Aorta (tissue), 5 donors: ENCODE measurements around the gene LIN9. TPM values are rescaled to one million over a fixed set of nuclear protein-coding genes. Genes with fewer than 3 reads are reported as not detected.

Source experiments
- ATAC-seq: fragments of 200-7000 bp; cut with Tn5 transposase; one replicate; pipeline ENCODE4 v1.9.1; 2022; ENCODE audit warnings: moderate library complexity; ENCODE audit not compliant: low FRiP score
- DNase-seq, 2 donors: peaks; one replicate each; pipeline ENCODE4 v3.0.0-alpha.2; 2020
- H3K27ac ChIP-seq, 2 donors: one replicate each; pipeline ENCODE4 v1.5.1; 2013; ENCODE audit warnings: low read length in 2 of 2, mild to moderate bottlenecking in 2 of 2, moderate library complexity in 2 of 2, control low read depth in 1 of 2, inconsistent platforms in 1 of 2, low read depth in 1 of 2
- H3K27me3 ChIP-seq, 2 donors: one replicate each; pipeline ENCODE4 v1.6.1; 2013; ENCODE audit warnings: control low read depth in 1 of 2, low read length in 1 of 2, mild to moderate bottlenecking in 1 of 2, moderate library complexity in 1 of 2; ENCODE audit not compliant: insufficient read depth in 2 of 2, control insufficient read depth in 1 of 2
- H3K36me3 ChIP-seq, 2 donors: one replicate each; pipeline ENCODE4 v1.6.1; 2013; ENCODE audit warnings: control low read depth in 1 of 2, low read length in 1 of 2, mild to moderate bottlenecking in 1 of 2; ENCODE audit not compliant: insufficient read depth in 2 of 2, control insufficient read depth in 1 of 2
- H3K4me1 ChIP-seq, 2 donors: one replicate each; pipeline ENCODE4 v1.6.1; 2013; ENCODE audit warnings: low read length in 2 of 2, control low read depth in 1 of 2, mild to moderate bottlenecking in 1 of 2, moderate library complexity in 1 of 2; ENCODE audit not compliant: insufficient read depth in 2 of 2, control insufficient read depth in 1 of 2
- H3K4me3 ChIP-seq, 2 donors: one replicate each; pipeline ENCODE4 v1.5.1; 2013; ENCODE audit warnings: low read length in 2 of 2, control low read depth in 1 of 2, mild to moderate bottlenecking in 1 of 2
- H3K9me3 ChIP-seq: one replicate; pipeline ENCODE4 v1.6.1; 2013; ENCODE audit warnings: mild to moderate bottlenecking, low read length; ENCODE audit not compliant: control insufficient read depth
- WGBS, 2 donors: extraction: QIAGEN DNeasy Blood & Tissue Kit; methylation state at CpG; one replicate each; pipeline ENCODE4 v1.1.7; 2013; 5-methylcytosine and 5-hydroxymethylcytosine counted together
- intact Hi-C, 2 donors: fragments of 100-400 bp; cut with DNase I; formaldehyde crosslinking; loops; one replicate each; pipeline versions ENCODE4 v1.14.2 to v1.15.0; 2022
- polyA plus RNA-seq, 2 donors: library from polyadenylated mRNA; stranded (reverse); fragments of 200-250 nt; gene quantifications; one replicate each; pipeline ENCODE4 v1.2.3, GENCODE V29; 2013
- total RNA-seq, 2 donors: library from RNA; stranded (reverse); fragmentation: NEBNext Ultra II Directional; extraction: Animal tissue kit (Norgen Biotek cat#: 25700); gene quantifications; one replicate each; pipeline ENCODE4 v1.2.1, GENCODE V29; 2021
- donor health status: healthy with polysubstance abuse.
- donor health status: Bipolar disorder and iron deficiency.
- donor health status: DM: no; HTN: no; CAD: no.
- donor health status: DM: no; HTN: no; CAD: no.
- donor health status: DM: yes; HTN: yes; CAD: no.

Gene LIN9
- total and polyA plus RNA-seq, 4 donors, result 1.7 to 4.1 (median 2.2) TPM

GRCh38 chr1:226311376-226311775 lies 2.4 kb upstream of the LIN9 start:
- no peak overlapping the region for H3K27ac ChIP-seq
- H3K27me3 ChIP-seq, result no peaks in the 10 kb centered on the region
- H3K4me1 ChIP-seq, result no peaks in the 10 kb centered on the region
- 97 to 98% methylated on average over 7 of the region's 7 CpGs for WGBS, 2 donors
- no peak for ATAC-seq
- no peak overlapping the region for H3K4me3 ChIP-seq
- no peak for DNase-seq
- intact Hi-C loops, result no loop called here
- no peaks in the 10 kb centered on the region for H3K9me3 ChIP-seq
- no peaks in the 10 kb centered on the region for H3K36me3 ChIP-seq

- DNase-seq (no peak), ATAC-seq (no peak)
- no peak overlapping the region for H3K27ac ChIP-seq
- no peak overlapping the region for H3K4me3 ChIP-seq
- H3K4me1 ChIP-seq, result no peaks in the 10 kb centered on the region
- intact Hi-C loops, result no loop called here
- WGBS, 2 donors, result 61 to 65% methylated on average over 2 of the region's 2 CpGs
- H3K27me3 ChIP-seq, result no peaks in the 10 kb centered on the region
- H3K36me3 ChIP-seq, result no peaks in the 10 kb centered on the region
- H3K9me3 ChIP-seq, result no peaks in the 10 kb centered on the region
These were observed 1.8 kb upstream of the LIN9 start for GRCh38 chr1:226310637-226311195.

GRCh38 chr1:226310245-226310540 lies 1.2 kb upstream of the LIN9 start:
- no peaks in the 10 kb centered on the region for H3K27me3 ChIP-seq
- 68% methylated on average over 5 of the region's 5 CpGs for WGBS, 2 donors
- intact Hi-C loops, result no loop called here
- no peaks in the 10 kb centered on the region for H3K36me3 ChIP-seq
- DNase-seq, result no peak
- H3K27ac ChIP-seq, result no peak overlapping the region
- no peak overlapping the region for H3K4me3 ChIP-seq
- no peak for ATAC-seq
- H3K4me1 ChIP-seq, result no peaks in the 10 kb centered on the region
- no peaks in the 10 kb centered on the region for H3K9me3 ChIP-seq

- ATAC-seq (peak; percentile 60), DNase-seq (no peak)
- WGBS, 2 donors, result 1 to 2% methylated on average over 52 to 62 of the region's 62 CpGs
- H3K4me3 ChIP-seq, result peak overlapping the region; percentile 76 to 89
- H3K9me3 ChIP-seq, result no peaks in the 10 kb centered on the region
- peak overlapping the region in 1 of 2 donors; percentile 16 for H3K27ac ChIP-seq
- intact Hi-C loops, result no loop called here
- no peaks in the 10 kb centered on the region for H3K4me1 ChIP-seq
- no peaks in the 10 kb centered on the region for H3K27me3 ChIP-seq
- H3K36me3 ChIP-seq, result no peaks in the 10 kb centered on the region
These were observed 657 bp upstream of the LIN9 start for GRCh38 chr1:226309398-226310244.

GRCh38 chr1:226308166-226308722 lies 720 bp downstream of the LIN9 start:
- H3K4me3 ChIP-seq, result peak overlapping the region; percentile 76 to 89
- intact Hi-C loops, result no loop called here
- 5% methylated on average over 12 to 14 of the region's 14 CpGs for WGBS, 2 donors
- no peaks in the 10 kb centered on the region for H3K4me1 ChIP-seq
- no peaks in the 10 kb centered on the region for H3K36me3 ChIP-seq
- DNase-seq (no peak), ATAC-seq (peak; percentile 39)
- H3K27me3 ChIP-seq, result no peaks in the 10 kb centered on the region
- no peak overlapping the region for H3K27ac ChIP-seq
- H3K9me3 ChIP-seq, result no peaks in the 10 kb centered on the region

- intact Hi-C loops, result no loop called here
- Histone ChIP-seq H3K4me1 (no peaks in the 10 kb centered on the region), H3K4me3 (no peak overlapping the region), H3K27me3 (no peaks in the 10 kb centered on the region), H3K9me3 (no peaks in the 10 kb centered on the region), H3K36me3 (no peaks in the 10 kb centered on the region), H3K27ac (no peak overlapping the region)
- 93 to 95% methylated on average over 2 of the region's 2 CpGs for WGBS, 2 donors
- ATAC-seq (no peak), DNase-seq (no peak)
These were observed 2.5 kb downstream of the LIN9 start for GRCh38 chr1:226306425-226306824.

- intact Hi-C loops, result no loop called here
- no peak overlapping the region for H3K27ac ChIP-seq
- ATAC-seq (no peak), DNase-seq (no peak)
- 88% methylated on average over 5 of the region's 5 CpGs for WGBS, 2 donors
- H3K9me3 ChIP-seq, result no peaks in the 10 kb centered on the region
- no peaks in the 10 kb centered on the region for H3K36me3 ChIP-seq
- H3K4me3 ChIP-seq, result no peak overlapping the region
- H3K27me3 ChIP-seq, result no peaks in the 10 kb centered on the region
- no peaks in the 10 kb centered on the region for H3K4me1 ChIP-seq
These were observed 3.8 kb downstream of the LIN9 start for GRCh38 chr1:226305184-226305583.

- Histone ChIP-seq H3K4me1 (no peaks in the 10 kb centered on the region), H3K27me3 (no peaks in the 10 kb centered on the region), H3K27ac (no peak overlapping the region), H3K4me3 (no peak overlapping the region), H3K36me3 (no peaks in the 10 kb centered on the region), H3K9me3 (no peaks in the 10 kb centered on the region)
- ATAC-seq (no peak), DNase-seq (no peak)
- WGBS, 2 donors, result 90% methylated on average over 4 of the region's 4 CpGs
- intact Hi-C loops, result no loop called here
These were observed 4.5 kb downstream of the LIN9 start for GRCh38 chr1:226304291-226304955.
